ENCODE data around the gene TIGAR. TPM values are rescaled to one million over a fixed set of nuclear protein-coding genes. Genes with fewer than 3 reads are reported as not detected.
A peak's percentile ranks its signal among the peaks of the same experiment; 100 is the strongest.

TIGAR gene
- total RNA-seq, 3 donors from 2014 or later, result 11.4 to 17.0 (median 11.6) TPM

DNA sequence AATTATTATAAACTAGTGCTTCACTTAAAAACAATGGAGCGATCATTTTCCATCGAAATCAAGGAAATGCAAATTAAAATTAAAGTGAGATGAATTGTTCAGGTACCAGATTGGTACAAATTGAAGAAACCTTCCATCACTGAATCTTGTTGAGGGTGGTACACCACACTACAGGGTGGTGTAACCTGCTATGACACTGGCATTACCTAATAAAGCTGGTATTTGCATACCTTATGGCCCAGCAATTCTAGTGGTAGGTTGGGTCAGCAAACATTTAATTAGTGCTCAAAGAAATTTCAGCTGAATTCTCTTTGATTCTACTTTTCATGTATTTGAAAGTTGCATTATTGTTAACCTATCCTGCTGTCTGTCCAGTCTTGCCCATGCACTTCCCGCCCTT lies 9.2 kb downstream of the TIGAR start:
- no peak for DNase-seq
- Histone ChIP-seq H3K36me3 (ENCODE audit: low read depth) (no peaks in the 10 kb centered on the region), H3K4me3 (no peak overlapping the region), H3K4me1 (ENCODE audit: low read depth) (peaks cover 6% of the 10 kb centered on the region), H3K9me3 (no peaks in the 10 kb centered on the region)
- ATAC-seq, result no peak
- intact Hi-C loops (cut with DNase I, micrococcal nuclease), result no loop called here
- TF ChIP-seq, protein P1, sequence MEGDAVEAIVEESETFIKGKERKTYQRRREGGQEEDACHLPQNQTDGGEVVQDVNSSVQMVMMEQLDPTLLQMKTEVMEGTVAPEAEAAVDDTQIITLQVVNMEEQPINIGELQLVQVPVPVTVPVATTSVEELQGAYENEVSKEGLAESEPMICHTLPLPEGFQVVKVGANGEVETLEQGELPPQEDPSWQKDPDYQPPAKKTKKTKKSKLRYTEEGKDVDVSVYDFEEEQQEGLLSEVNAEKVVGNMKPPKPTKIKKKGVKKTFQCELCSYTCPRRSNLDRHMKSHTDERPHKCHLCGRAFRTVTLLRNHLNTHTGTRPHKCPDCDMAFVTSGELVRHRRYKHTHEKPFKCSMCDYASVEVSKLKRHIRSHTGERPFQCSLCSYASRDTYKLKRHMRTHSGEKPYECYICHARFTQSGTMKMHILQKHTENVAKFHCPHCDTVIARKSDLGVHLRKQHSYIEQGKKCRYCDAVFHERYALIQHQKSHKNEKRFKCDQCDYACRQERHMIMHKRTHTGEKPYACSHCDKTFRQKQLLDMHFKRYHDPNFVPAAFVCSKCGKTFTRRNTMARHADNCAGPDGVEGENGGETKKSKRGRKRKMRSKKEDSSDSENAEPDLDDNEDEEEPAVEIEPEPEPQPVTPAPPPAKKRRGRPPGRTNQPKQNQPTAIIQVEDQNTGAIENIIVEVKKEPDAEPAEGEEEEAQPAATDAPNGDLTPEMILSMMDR (IDR thresholded peaks at IDR 0.05), result no peak

DNA sequence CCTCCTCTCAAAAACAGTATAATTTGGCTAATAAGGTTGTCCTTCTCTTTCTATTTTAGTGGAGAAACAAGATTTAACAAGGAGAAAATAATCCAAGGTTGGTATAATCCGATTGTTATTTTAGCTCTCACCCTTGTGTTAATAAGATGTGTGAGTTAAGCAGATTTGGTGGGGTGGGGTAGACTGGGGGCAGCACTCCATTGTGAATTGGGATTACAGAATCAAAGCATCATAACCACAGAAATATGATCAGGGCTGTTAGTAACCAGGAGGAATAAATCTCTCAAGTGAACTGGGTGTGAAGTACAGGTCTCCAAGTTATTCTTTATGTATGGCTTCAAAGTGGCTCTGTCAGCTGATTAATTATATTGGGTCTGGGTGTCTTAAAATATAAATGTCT lies 10.2 kb downstream of the TIGAR start:
- no peaks in the 10 kb centered on the region for H3K36me3 ChIP-seq (ENCODE audit: low read depth)
- intact Hi-C loops (cut with DNase I, micrococcal nuclease), result no loop called here
- no peaks in the 10 kb centered on the region for H3K9me3 ChIP-seq
- DNase-seq (no peak), ATAC-seq (no peak)
- no peak overlapping the region for H3K4me3 ChIP-seq
- TF ChIP-seq, protein P1 (IDR thresholded peaks at IDR 0.05), result no peak
- peaks cover 6% of the 10 kb centered on the region for H3K4me1 ChIP-seq (ENCODE audit: low read depth)

GRCh38 chr12:4331842-4332241 lies 10.8 kb downstream of the TIGAR start:
- DNase-seq (peak in 1 of 3 donors; percentile 43), ATAC-seq (peak; percentile 76)
- Histone ChIP-seq H3K4me1 (ENCODE audit: low read depth) (peaks cover 6% of the 10 kb centered on the region), H3K4me3 (no peak overlapping the region), H3K36me3 (ENCODE audit: low read depth) (no peaks in the 10 kb centered on the region), H3K9me3 (no peaks in the 10 kb centered on the region)
- TF ChIP-seq, protein P1 (IDR thresholded peaks at IDR 0.05), result no peak
- intact Hi-C loops (cut with DNase I, micrococcal nuclease), result no loop called here

- H3K9me3 ChIP-seq, result no peaks in the 10 kb centered on the region
- intact Hi-C loops (cut with DNase I, micrococcal nuclease), result no loop called here
- no peak for ATAC-seq
Measured at GRCh38 chr12:4346931-4347330, 25.9 kb downstream of the TIGAR start.

DNA sequence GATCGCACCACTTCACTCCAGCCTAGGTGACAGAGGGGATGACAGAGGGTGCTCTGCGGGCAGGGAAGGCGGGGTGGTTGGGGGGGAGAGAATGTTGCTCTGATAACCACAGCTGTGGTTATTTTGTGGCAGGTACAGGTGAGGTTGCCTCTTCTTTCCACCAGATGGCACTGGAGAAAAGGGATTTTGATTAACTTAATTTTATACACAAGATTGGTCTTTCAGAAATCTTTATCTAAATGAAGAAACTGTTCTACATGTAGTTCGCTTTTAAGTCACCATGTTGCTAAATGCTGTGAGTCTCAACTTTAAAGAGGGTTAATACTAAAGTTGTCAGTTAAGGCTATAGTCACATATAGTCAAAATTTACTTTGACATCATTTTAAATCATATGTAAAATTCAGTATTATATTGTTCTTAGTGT lies 32.8 kb downstream of the TIGAR start:
- Histone ChIP-seq H3K9me3 (no peaks in the 10 kb centered on the region), H3K4me3 (no peak overlapping the region), H3K36me3 (ENCODE audit: low read depth) (no peaks in the 10 kb centered on the region), H3K4me1 (ENCODE audit: low read depth) (no peaks in the 10 kb centered on the region)
- intact Hi-C loops (cut with DNase I, micrococcal nuclease), result no loop called here
- DNase-seq (peak in 1 of 3 donors; percentile 21), ATAC-seq (peak; percentile 44)
- TF ChIP-seq, protein P1 (IDR thresholded peaks at IDR 0.05), result no peak

More at GRCh38 chr12:4346931-4347330, 25.9 kb downstream of the TIGAR start:
- TF ChIP-seq, protein P1 (IDR thresholded peaks at IDR 0.05), result no peak
- Histone ChIP-seq H3K4me1 (ENCODE audit: low read depth) (no peaks in the 10 kb centered on the region), H3K36me3 (ENCODE audit: low read depth) (no peaks in the 10 kb centered on the region), H3K4me3 (no peak overlapping the region)
- DNase-seq, result no peak
